Kidney glomerular epithelial cell (primary cell): Measurements from ENCODE around the gene PARD3.
"Not testable (repeated sequence)": the region's sequence is repeated elsewhere in the genome, so short reads cannot be mapped to it uniquely, and the experiment has no call there.

ENCODE experiments used
- DNase-seq: peaks from one replicate; lab custom pipeline; 2025; lab: John Stamatoyannopoulos, UW

Gene PARD3

GRCh38 chr10:34420795-34421194 is 394.3 kb downstream of the PARD3 start:
- peak; percentile 55 for DNase-seq

GRCh38 chr10:34420273-34420672 is 394.8 kb downstream of the PARD3 start:
- no peak for DNase-seq

GRCh38 chr10:34415039-34415438 is 400.1 kb downstream of the PARD3 start:
- no peak for DNase-seq

DNA sequence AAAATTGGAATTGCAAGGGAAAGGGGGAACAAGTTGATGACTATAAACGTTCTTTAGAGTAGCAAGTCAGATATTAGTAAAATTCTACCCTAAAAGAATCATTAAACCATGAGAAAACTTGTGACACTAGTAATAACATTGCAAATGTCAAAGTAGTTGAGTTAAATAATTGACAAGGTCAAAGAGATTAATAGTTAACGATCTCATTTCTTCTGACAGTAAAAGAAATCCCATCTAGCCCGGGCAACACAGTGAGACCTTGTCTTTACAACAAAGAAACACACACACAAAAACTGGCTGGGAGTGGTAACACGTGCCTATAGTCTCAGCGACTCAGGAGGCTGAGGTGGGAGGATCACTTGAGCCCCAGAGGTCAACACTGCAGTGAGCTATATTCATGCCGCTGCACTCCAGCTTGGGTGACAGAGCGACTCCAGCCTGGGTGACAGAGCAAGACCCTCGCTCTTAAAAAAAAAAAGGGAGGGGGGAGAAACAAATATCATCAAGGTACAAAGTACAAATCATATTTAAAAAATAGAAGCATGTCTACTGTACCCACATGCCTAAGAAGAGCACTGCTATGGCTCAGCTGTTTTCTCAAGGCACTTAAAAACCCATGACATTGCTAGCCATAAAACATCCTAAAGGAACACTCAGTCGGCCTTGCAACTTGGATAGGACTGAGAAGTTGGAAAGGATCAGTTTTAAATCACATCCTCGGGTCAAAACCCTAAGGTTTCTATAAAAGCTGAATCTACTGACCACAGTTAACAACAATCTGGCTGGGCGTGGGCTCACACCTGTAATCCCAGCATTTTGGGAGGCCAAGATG is 401.1 kb downstream of the PARD3 start:
- DNase-seq = no peak

GRCh38 chr10:34413214-34413613 is 401.9 kb downstream of the PARD3 start:
- DNase-seq = no peak

DNA sequence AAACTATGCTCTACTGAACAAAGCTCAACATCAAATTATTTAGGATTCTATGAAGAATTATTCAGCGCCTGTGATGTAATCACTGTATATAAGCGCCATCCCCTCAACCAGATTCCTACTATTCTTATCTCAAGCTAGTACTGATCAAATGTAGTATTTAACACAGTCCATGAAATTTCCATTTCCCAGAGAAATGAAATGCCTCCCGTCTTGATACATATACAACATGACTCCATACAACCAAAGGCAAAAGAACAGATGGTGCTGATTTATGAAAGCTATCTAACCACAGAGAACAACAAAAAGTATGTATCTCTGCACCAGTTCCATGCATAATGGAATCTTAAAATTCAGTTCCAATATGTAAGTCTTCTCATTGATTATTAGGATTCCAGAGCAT is 406.1 kb downstream of the PARD3 start:
- DNase-seq = no peak

- no peak for DNase-seq
Measured at GRCh38 chr10:34408381-34408780, 406.7 kb downstream of the PARD3 start.

GRCh38 chr10:34407324-34407805 is 407.7 kb downstream of the PARD3 start:
- DNase-seq = no peak

GRCh38 chr10:34406463-34407323 is 408.4 kb downstream of the PARD3 start:
- no peak for DNase-seq

DNA sequence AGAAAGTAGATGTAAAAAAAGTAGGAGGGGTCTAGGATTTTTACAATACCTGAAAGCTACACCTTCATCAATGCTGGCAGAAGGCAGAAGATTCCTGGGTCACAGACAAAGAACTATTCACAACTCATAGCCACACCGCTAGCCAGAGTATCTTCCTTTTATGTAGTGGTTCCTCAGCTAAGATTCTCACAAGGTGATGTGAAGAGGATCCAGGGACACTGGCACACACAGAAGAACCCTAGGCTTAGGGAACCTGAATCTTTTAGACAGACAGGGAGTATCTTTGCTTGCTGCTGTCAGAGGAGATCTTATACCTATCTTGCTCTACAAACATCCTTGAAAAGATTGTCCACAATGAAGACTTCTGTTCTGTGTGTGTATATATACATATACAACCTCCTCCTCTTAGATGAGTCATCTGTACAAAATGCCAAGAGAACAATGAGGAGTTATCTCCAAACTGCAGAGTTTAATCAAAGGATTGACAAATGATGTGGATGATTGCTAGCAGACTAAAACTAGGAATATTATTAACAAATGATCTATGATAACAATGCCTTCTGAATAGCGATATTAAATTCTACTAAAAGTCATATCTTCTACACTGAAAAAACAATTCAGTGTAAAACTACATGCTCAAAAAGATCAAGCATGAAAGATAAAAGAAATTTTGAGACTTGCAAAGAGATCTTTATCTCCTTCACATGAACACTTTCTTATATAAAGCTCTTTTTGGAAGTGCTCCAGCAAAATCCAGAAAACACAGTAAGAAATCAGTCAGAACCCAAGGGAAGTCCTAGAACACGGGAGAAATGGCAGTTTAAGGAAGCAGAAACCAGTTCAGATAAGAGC is 409.3 kb downstream of the PARD3 start:
- DNase-seq = peak; percentile 26

DNA sequence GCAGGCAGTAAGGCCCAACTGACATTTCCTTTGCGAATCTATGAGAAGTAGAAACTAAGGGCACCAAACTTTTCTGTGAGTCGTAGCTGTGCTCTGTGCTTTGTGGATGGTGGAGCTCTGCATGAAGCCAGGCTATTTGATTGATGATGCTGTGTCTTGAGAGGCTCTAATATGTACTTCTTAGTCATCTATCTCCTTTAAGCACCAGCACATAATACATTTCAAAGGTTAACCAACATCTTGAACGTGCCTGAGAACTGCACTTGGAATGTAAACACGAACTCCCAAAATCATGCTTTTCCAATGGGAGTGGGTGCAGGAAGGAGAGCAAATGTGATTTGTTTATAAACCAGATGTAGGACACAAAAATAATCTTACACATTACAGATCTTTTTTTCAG is 411.6 kb downstream of the PARD3 start:
- peak; percentile 3 for DNase-seq

GRCh38 chr10:34400075-34400474 is 415.0 kb downstream of the PARD3 start:
- DNase-seq = no peak

- DNase-seq = no peak
Measured at GRCh38 chr10:34399013-34399412, 416.1 kb downstream of the PARD3 start.

DNA sequence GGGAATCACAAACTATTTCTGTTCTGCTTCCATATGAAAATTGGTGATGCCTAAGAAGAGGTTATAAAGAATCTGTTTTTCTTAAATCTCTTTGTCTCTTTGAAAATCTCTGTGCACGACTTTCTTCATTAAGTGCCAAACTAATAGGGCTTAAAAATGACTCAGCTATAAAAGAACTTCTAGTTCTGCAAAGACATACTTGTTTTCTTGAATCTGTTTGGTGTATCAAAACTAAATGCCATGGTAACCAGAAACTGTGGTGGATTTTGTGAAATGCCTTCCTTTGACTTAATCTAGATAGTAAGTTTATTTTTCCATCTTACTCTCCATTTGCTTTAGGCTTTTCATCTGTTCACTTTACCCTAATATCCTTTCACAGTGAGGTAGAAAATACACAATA is 417.8 kb downstream of the PARD3 start:
- peak; percentile 17 for DNase-seq

- DNase-seq = no peak
Measured at GRCh38 chr10:34396663-34397062, 418.4 kb downstream of the PARD3 start.

DNA sequence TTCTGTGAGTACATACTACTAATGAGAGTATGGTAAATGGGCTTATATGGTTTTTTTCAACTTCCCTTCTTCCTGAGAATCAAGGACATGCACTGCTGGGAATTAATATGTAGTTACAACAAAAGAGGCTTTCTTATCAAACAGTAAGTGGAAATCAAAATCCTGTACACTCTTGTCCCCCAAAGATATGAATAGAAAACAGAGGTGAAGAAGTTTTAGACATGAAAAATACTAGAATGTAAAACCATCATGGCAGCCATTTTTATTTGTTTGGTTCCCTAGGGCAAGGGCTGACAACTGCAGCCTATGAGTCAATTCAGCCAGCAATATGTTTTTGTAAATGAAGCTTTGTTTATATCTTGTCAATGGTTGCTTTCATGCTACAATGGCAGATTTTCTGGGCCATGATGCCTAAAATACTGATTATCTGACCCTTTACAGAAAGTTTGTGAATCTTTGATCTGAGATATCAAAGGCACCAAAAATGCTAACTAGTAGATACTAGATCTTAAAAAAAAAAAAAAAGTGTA is 422.4 kb downstream of the PARD3 start:
- no peak for DNase-seq

DNA sequence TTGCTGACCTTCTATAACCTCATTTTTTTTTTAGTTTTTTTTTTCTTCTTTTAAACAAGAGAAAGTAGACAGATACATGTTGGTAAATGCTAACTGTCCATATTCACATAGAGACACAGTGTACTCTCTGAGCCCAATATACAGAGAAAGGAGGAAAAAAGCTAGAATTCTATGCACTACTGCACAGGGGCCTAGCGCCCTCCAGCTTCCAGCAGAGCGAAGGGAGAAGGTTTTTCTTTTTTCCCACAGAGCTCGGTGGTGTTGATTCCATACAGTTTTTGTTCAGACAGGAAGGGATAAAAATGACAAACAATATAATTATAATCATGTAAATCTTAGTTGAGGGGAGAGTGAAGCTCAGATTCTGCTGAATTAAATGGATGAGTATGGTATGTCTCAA is 423.9 kb downstream of the PARD3 start:
- DNase-seq = not testable (repeated sequence)

GRCh38 chr10:34389801-34390200 is 425.3 kb downstream of the PARD3 start:
- DNase-seq = no peak

DNA sequence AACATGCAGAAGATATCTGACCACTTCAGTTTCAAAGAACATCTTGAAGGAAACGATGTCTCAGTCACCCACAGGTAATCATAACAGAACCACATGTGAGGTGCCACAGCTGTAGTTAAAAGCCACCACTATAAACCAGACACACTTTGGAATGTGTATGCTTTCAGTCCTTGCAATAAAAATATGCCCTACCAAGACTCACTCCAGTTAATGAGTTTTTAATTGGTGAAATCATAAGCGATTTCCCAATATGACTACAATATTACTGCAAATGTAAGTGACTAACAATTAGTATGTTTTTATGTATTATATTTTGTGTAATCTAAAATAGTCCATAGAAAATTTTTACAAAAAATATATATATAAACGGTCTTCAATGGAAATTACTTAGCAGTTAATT is 428.2 kb downstream of the PARD3 start:
- no peak for DNase-seq

- no peak for DNase-seq
Measured at GRCh38 chr10:34384372-34384771, 430.7 kb downstream of the PARD3 start.

DNA sequence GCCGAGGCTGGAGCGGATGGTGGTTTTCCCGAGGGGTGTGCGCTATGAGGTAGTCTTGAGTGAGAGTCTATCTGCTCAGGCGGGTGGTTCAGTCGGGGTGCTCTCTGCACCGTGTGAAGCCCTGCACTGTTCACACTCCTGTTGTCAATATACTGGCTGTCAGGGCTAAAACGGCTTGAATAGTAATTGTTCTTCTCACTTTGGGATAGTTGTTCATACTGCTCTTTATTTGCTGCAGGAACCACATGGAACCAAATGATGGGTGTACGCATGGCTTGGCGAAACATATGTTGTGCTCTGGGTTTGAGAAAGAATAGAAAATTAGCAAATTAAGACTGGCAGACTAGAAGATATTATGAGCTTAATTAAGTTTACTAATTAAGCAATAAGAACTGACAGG is 432.5 kb downstream of the PARD3 start:
- no peak for DNase-seq

DNA sequence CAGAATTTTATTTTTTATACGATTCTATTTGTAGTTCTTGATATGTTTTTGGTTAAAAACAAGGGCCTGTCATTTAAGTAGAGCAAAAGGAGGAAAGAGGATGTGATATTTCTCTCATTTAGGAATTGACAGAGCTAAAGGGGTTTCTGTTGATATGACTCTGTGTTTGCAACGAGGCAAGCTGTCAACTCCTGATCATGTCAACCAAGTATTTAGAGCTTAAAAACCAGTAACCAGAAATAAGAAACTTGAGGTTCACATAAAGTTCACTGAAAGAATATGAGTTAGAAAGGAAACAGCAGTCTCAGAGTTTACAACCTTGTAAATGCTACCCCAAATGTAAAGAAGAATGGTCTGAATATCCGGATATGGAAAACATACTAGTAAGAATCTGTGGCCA is 434.2 kb downstream of the PARD3 start:
- DNase-seq = no peak
